ENCODE results near the gene PLEKHH3.

The PLEKHH3 gene, protein sequence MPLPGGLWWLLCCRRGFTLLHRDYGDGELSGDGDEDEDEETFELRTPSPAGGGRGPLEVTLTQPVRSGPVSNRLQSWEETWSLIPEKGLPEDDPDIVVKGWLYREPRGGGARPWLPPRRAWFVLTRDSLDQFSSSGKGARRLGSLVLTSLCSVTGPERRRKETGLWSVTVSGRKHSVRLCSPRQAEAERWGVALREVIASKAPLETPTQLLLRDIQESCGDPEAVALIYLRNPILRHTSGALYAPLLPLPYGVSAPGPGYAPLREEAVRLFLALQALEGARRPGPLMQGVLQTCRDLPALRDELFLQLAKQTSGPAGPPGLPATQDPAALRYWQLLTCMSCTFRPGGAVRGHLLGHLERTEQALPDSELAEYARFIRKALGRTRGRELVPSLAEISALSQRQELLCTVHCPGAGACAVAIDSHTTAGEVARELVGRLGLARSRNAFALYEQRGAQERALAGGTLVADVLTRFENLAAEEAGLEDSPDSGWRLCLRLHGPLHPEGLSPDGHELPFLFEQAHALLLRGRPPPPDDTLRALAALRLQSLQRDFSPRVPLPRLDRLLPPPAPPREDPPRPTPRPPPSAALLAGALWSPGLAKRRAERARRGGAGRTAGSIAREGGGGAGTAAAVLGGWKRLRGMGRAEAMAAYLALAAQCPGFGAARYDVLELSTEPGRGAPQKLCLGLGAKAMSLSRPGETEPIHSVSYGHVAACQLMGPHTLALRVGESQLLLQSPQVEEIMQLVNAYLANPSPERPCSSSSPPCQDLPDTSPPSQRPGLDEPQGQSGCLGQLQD

DNA sequence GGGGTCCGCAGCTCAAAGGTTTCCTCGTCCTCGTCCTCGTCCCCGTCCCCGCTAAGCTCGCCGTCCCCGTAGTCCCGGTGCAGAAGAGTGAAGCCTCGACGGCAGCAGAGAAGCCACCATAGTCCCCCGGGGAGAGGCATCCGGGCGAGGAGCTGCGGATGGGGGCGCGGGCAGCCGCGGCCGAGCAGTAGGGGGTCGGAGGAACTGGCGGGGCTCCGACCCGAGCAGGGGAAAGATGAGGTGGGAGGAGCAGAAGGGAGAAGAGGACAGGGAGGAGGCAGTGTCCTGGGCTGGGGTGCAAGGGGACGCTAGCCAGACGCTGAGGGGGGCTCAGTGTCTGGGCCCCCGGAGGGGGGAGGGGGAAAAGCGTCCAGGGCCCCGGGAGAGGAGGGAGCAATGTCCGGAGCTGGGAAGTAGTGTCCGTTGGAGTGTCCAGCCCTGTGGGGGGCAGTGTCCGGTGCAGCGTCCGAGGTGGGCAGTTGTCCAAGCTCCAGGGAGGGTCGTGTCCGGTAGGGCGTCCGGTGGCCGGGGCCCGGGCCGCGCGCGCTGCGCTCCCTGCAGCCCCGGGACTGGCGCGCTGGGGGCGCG, at the start of gene PLEKHH3:
PLEKHH3 (minus strand) TSS at position 571 of the 588 bp plus-strand sequence; CDS start at position 140, 431 bp downstream.
- no peak for DNase-seq

DNA sequence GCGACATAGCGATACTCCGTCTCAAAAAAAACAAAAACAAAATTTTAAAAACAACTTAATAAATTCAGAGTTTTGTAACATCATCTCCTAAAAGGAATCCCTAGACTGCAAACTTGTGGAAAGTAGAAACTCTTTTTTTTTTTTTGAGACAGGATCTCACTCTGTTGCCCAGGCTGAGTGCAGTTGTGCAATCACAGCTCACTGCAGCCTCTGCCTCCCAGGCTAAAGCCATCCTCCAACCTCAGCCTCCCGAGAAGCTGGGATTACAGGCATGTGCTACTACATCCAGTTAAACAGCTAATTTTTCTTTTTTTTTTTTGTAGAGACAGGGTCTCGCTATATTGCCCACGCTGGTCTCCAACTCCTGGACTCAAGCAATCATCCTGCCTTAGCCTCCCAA, 48.3 kb upstream of the PLEKHH3 start:
- no peak for DNase-seq

DNA sequence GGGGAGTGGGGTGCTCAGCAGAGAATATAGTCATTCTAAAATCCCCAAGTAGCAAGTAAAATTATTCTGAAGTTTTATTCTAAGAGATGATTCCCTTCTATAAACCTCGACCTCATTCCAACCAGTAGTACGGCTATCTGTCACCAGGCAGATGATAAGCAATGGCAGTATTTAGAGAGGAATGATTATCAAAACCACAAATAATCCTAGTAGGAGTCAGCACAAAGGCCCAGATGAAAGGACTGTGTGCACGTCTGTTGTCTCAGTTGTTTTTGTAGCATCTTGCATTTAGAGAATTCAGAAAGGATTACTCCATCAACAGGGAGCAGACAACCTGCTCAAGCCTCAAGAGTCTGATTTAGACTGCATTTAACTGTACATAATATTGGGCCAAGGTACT, 46.8 kb upstream of the PLEKHH3 start:
- no peak for DNase-seq

DNA sequence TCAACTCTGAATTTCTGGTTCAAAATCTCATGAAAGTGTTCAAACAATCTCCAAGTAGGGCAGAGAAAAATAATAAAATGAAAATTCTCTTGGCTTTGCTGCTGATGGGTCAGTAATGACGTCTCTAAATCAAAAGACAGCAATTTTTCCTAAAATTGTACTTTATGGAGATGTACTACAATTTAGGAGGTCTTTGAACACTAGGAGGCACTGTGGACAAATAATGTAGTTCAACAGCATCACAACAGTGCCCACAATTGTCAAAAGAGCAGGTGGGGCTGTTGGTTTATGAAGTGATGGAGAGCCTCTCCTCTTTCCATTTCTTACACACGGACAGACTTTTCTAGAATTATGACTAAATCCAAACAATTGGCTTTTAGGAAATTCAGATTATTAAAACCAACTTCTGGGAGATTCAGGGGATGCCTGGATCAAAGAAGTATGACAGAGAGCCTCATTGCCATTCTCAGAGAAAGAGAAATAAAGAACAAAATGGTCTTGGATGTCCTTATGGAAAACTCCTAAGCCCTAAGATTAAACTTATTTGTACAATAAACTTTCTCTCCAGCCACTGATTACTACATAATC, 44.3 kb upstream of the PLEKHH3 start:
- DNase-seq = peak; percentile 64

DNA sequence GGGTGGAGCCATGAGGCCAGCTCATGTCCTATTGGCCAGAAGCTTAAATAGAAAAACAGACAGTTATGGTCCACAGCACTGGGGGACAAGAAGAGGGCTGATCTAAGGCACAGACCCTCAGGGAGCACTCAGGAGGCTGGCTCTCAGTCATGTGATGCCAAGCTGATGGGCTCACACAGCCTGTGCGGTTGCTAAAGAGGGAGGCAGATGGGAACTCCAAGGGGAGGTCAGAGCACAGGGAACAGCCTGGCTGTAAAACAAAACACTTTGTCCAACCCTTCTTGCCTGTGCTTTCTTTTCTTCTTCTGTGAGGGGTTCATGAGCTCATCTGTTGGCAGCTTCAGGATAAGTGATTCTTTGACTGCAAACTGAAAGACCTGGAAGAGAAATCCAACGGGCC, 32.8 kb upstream of the PLEKHH3 start:
- DNase-seq = no peak

DNA sequence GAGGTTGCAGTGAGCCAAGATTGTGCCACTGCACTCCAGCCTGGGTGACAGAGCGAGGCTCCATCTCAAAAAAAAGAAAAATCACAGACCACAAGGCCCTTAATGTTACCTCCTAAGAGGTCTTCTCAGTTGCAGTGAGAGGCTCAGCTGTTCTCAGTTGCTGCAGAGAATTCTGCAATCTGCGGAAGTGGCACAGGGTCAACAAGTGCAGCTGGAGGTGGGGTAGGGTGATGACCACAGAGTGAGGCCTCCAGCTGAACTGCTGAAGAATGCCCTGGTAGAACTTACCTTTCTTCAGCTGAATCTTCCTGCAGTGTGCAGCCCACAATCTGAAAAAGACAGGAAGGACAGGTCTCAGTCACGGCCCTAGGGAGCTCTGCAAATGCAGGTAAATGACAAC, 31.8 kb upstream of the PLEKHH3 start:
- DNase-seq = no peak

DNA sequence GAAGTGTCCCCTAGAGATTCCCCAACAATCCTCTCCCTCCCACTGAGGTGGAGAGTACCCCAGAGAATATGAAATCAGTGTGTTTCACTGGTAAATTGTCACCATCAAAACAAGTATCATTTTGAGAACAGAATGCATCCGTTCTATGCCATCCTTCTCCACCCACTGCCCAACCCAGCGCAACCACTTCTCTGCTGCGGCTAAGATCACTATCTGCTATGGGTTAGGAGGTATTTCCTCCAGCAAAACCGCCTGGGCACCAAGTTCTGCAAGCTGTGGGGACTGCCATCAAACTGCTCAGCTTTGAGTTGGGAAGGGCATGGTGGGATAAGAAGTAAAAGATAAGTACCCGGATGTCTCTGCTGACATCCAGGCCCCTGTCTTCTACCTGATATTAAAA, 29.9 kb upstream of the PLEKHH3 start:
- DNase-seq = no peak

DNA sequence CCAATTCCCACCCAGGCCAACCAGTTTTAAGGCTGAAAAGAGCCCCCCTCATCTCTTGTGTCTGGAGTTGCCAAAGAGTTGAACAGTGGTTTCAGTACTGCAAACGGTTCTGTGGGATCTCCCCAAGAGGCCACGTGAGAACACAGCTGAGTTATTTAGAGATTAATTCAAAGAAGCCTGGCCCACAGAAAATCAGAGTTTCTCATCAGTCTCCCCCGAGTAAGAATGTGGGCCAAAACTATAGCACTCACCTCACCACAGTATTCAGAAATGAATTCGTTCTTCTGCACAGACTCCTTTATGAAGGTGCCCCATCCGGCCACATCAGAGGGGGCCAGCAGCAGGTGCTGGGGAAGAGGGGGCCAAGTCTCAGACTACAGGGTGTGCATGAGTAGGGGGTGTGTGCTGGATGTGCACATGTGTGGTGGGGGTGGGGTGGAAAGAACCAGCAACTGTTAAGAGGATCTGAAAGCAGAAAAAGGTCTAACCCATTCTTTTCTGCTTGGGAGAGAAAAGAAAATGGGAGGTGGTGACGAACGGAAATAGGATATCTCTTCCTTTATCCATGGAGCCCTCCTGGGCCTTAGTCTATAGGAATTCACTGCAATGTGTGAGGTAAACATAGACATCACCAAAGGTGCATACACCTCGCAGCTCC, 28.2 kb upstream of the PLEKHH3 start:
- DNase-seq = no peak

DNA sequence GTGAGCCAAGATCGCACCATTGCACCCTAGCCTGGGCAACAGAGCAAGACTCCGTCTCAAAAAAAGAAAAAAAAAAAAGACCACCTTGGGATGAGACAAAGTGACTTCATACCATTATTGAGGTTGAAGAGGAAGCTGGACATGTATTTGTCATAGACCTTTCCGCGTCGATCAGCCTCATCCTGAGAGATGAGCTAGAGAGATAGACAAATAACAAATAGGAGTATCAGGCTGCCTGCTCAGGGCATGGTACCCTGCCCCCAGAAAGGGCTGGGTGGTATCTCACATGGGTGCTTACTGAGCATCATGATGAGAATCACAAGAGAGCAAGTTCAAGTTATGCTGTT, 27.7 kb upstream of the PLEKHH3 start:
- DNase-seq = no peak

DNA sequence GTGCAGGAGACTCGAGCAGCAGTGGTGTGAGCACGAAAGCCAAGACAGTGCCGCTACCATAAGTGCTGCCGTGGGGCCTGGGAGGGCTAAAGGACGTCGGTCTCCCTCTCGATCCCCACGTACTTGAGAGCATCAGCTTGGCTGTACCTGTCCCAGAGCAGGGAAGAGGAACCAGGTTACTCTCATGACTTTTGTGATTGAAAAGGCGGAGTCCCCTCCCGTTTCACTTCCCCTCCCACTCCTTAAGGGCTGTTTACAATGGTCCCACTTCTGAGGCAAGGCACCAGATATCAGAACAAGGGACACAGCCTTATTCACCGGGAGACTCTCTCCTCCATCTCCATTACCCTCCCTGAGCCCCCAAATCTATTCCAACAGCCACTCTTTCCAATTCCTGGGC, 25.7 kb upstream of the PLEKHH3 start:
- DNase-seq = no peak

DNA sequence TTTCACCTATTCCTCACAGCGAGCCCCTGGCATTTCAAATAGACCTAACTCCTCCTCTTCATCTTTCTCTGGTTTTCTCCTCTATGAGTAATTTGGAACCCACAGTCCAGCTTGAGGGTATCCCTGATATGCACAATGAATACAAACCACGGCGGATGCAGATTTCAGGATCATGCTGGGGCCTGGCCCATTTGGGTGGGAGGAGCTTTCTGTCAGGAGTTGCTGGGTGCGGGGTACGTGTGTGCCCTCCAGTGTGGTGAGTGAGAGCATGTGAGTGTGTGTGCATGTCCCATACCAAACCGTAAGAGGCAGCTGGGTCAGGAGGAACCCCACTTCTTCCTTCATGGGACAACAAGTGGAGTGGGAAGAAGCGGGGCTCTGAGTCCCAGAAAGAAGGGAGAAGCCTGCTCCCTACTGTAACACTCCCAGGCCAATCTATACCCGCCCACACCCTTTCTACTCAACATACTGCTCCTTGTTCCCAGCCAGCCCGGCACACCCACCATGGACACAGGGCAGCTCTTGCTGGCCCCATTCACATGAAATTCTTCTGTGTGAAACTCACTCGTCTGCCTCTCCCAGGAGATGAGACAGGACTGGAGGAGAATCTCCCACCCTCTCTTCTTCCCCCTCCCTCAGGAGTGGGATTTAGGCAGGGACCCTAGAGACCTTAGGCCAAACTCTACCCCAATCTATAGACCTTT, 23.9 kb upstream of the PLEKHH3 start:
- DNase-seq = no peak

DNA sequence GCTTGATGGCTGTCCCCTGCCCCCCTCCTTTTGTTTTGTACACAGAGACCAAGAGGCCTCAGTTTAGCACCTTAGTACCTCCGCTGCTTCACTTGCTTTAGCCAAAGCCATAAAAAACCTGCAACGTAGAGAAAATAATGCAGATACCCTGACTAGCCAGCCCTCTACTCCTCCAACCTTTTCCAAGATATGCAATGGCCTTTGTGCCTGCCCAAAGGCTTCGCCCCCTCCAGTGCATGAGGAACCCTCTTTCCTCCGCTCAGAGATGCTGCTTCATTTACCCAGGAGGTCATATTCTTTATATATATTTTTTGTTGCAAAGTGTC, 22.6 kb upstream of the PLEKHH3 start:
- DNase-seq = no peak

DNA sequence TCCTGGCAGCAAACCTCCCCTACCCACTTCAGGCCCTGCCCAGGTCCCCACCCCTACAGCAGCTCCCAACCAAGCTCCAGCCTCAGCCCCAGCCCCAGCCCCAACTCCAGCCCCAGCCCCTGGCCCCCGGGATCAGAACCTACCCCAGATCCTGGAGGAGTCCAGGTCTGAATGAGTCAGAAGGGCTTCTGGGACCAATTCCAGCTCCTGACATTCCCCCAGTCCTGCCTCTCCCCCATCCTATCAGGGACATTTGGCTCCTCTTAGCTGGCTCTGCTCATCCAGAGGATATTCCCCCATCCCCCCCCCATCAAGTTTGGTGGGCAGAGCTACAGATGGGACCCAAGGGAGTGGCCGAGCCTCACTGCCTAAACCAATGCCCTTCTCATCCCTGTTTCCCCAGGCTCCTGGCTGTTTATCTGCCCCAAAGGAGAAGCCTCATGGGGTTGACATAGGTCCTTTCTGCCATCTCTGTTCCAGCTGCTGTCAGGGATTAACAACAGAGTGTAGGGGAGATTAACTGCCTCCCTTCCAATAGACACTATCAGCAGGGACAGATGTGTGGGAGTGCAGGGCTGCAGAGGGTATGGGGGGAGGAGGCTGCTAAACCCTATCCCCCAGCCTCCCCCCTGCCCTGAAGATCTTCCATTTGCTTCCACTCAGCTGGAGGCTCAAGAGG, 22.1 kb upstream of the PLEKHH3 start:
- DNase-seq = peak; percentile 89

DNA sequence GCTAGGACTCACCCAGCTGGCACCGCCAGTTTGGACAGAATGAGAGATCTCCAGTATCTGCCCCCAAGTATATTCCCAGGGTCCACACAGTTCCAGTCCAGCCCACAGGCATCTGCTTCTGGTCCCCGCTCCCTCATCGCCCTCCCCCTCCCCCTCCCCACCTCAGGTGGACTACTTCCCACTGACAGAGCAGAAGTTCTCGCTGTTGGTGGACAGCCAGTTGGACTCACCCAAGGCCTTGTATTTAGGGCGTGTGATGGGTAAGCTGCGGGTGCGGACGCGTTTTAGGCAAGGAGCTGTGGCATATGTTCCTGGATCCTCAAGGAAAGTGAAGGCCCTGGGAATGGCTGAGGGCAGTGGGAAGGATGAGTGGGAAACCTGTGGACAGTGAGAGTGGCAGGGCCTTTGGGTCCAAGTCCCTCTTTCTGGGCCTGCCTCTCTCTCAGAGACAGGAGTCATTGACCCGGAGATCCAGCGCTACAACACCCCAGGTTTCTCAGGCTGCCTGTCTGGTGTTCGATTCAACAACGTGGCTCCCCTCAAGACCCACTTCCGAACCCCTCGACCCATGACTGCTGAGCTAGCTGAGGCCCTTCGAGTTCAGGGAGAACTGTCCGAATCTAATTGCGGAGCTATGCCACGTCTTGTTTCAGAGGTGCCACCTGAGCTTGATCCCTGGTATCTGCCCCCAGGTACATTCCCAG, 20.5 kb upstream of the PLEKHH3 start:
- no peak for DNase-seq

DNA sequence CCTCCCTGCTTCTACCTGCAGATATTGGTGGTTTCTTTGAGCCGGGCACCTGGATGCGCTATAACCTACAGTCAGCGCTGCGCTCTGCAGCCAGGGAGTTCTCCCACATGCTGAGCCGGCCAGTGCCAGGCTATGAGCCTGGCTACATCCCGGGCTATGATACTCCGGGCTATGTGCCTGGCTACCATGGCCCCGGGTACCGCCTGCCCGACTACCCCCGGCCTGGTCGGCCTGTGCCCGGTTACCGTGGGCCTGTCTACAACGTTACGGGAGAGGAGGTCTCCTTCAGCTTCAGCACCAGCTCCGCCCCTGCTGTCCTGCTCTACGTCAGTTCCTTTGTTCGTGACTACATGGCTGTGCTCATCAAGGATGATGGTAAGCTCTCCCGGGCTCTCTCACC, 18.7 kb upstream of the PLEKHH3 start:
- no peak for DNase-seq

DNA sequence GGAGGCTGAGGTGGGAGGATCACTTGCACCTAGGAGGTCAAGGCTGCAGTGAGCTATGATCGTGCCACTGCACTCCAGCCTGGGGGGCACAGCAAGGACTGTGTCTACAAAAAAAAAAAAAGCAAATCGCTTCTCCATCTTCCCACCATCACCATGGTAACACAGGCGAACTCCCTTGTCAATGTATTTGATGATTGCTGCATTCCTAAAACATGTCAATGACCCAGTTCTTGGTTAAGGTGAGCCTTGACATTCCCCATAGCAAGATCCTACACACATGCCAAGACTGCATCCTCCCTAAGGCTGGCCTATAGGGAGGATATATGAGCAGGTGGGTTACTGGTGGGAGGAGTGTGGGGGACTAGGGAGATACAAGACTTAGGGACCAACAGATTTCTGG, 17.7 kb upstream of the PLEKHH3 start:
- no peak for DNase-seq

DNA sequence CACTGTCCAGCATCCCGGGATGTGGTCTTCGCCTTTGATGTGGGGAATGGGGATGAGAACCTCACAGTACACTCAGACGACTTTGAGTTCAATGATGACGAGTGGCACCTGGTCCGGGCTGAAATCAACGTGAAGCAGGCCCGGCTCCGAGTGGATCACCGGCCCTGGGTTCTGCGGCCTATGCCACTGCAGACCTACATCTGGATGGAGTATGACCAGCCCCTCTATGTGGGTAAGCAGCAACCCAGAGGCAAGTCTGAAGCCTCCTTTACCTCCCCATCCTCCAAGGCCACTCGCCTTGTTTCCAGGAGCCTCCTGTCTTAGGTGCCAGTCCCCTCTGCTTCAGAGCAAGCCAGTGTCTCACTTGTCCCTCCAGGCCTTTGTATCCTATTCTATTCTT, 15.7 kb upstream of the PLEKHH3 start:
- no peak for DNase-seq

DNA sequence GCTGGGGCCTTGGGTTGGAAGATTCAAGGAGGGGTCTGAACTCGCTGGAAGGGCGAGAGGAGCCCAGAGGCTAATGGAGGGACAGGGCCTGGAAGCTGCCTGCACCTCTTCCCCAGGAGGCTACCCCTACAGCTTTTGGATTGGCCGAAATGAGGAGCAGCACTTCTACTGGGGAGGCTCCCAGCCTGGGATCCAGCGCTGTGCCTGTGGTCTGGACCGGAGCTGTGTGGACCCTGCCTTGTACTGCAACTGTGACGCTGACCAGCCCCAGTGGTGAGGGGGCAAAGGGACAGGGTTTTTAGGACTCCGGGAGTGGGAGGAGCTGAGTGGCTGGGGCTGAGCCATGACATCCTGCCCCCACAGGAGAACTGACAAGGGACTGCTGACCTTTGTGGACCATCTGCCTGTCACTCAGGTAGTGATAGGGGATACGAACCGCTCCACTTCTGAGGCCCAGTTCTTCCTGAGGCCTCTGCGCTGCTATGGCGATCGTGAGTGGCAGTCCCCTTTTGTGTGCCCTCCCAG, 14.3 kb upstream of the PLEKHH3 start:
- DNase-seq = no peak

DNA sequence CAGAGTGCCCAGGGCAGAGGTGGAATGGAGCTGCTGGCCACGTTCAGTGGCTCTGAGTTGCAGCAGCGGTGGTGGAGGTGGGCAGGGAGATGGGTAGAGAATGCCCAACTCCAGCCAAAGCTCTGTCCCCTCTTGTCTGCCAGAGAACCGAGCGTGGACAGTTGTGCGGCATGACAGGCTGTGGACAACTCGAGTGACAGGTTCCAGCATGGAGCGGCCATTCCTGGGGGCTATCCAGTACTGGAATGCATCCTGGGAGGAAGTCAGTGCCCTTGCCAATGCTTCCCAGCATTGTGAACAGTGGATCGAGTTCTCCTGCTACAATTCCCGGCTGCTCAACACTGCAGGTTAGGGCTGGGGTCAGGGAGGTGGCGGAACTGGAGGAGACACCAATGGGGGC, 13.8 kb upstream of the PLEKHH3 start:
- DNase-seq = no peak

DNA sequence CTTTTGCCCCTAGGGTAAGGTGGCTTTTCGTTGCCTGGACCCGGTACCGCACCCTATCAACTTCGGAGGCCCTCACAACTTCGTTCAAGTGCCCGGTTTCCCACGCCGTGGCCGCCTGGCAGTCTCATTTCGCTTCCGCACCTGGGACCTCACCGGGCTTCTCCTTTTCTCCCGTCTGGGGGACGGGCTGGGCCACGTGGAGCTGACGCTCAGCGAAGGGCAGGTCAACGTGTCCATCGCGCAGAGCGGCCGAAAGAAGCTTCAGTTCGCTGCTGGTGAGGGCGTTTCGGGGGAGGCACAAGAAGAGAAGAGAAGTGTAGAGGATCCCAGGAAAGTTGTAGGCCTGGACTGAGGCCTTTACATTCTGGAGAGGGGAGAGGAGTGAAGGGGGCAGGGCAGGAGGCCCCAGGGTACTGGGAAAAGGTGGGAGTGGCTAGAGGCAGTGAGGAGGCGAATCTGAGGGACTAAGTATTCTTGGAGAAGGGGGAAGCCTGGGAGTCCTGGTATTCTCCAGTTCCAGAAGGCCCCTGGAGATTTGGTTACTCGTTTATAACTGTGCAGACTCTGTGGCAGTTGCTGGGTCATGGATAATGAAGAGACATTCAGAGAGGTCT, 11.0 kb upstream of the PLEKHH3 start:
- DNase-seq = no peak

All from EL (cell line).